Muscle layer of colon (tissue), 2 donors: ENCODE measurements around the gene BLM.

Experiments used
- H3K27ac ChIP-seq: one replicate; pipeline ENCODE4 v1.7.0; 2013; ENCODE audit warnings: low read depth, mild to moderate bottlenecking, low read length, moderate library complexity
- H3K27me3 ChIP-seq, 2 donors: one replicate each; pipeline ENCODE4 v1.7.0; 2013; ENCODE audit warnings: low read length in 2 of 2, mild to moderate bottlenecking in 2 of 2; ENCODE audit not compliant: insufficient read depth in 2 of 2, control insufficient read depth in 1 of 2
- H3K36me3 ChIP-seq: one replicate; pipeline ENCODE4 v1.7.0; 2013; ENCODE audit warnings: mild to moderate bottlenecking, low read length; ENCODE audit not compliant: insufficient read depth
- H3K4me1 ChIP-seq: one replicate; pipeline ENCODE4 v1.7.0; 2013; ENCODE audit warnings: mild to moderate bottlenecking, low read length; ENCODE audit not compliant: insufficient read depth
- H3K4me3 ChIP-seq, 2 donors: one replicate each; pipeline ENCODE4 v1.7.0; 2013; ENCODE audit warnings: low read length in 2 of 2, low read depth in 1 of 2, mild to moderate bottlenecking in 1 of 2, moderate library complexity in 1 of 2
- H3K9ac ChIP-seq: one replicate; pipeline ENCODE4 v1.7.0; 2013; ENCODE audit warnings: low read length
- H3K9me3 ChIP-seq: one replicate; pipeline ENCODE4 v1.7.0; 2013; ENCODE audit warnings: mild to moderate bottlenecking, low read length
- donor health status: abdominal sarcoma.
- donor health status: Adenocarcinoma of cecum.

The BLM gene

GRCh38 chr15:90697175-90697574, 20.0 kb upstream of the BLM start:
- H3K27ac ChIP-seq, result no peak overlapping the region
- no peaks in the 10 kb centered on the region for H3K9me3 ChIP-seq
- H3K27me3 ChIP-seq, result no peaks in the 10 kb centered on the region
- no peaks in the 10 kb centered on the region for H3K4me1 ChIP-seq
- H3K9ac ChIP-seq, result no peak overlapping the region
- no peak overlapping the region for H3K4me3 ChIP-seq
- no peaks in the 10 kb centered on the region for H3K36me3 ChIP-seq

DNA sequence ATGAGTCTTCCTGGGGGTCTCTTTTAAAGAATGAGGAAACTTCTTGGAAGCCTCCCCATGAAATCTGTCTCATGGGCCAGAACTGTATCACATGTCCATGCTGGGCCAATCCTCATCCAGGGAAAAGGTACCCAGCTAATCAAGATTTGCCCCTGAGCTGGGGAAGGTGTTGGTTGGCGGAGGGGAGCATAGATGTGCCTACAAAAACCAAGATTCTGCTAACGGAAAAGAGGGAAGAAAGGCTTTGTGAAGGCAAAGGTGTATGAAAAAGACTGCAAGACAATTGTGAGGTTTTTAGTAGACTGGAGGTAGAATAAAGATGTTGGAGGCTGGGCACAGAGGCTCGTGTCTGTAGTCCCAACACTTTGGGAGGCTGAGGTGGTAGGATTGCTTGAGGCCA, 18.5 kb upstream of the BLM start:
- Histone ChIP-seq H3K4me1 (no peaks in the 10 kb centered on the region), H3K27me3 (no peaks in the 10 kb centered on the region), H3K9me3 (no peaks in the 10 kb centered on the region), H3K9ac (no peak overlapping the region), H3K27ac (no peak overlapping the region), H3K36me3 (no peaks in the 10 kb centered on the region), H3K4me3 (no peak overlapping the region)

DNA sequence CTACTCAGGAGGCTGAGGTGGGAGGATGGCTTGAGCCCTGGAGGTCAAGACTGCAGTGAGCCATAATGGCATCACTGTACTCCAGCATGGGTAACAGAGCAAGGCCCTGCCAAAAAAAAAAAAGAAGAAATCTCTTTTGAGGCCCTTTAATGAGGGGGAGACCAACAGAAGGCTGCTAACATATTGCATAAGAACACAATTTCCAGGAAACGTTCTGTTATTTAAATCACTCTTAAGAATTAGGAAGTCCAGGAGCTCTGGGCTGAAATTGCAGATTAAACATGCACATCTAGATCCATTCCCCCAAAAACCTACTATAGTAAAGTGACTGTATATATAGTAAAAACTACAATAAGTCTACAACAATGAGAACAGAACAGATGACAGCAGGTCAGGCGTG, 16.1 kb upstream of the BLM start:
- Histone ChIP-seq H3K9me3 (no peaks in the 10 kb centered on the region), H3K4me1 (no peaks in the 10 kb centered on the region), H3K27ac (no peak overlapping the region), H3K36me3 (no peaks in the 10 kb centered on the region), H3K4me3 (no peak overlapping the region), H3K9ac (no peak overlapping the region), H3K27me3 (no peaks in the 10 kb centered on the region)

DNA sequence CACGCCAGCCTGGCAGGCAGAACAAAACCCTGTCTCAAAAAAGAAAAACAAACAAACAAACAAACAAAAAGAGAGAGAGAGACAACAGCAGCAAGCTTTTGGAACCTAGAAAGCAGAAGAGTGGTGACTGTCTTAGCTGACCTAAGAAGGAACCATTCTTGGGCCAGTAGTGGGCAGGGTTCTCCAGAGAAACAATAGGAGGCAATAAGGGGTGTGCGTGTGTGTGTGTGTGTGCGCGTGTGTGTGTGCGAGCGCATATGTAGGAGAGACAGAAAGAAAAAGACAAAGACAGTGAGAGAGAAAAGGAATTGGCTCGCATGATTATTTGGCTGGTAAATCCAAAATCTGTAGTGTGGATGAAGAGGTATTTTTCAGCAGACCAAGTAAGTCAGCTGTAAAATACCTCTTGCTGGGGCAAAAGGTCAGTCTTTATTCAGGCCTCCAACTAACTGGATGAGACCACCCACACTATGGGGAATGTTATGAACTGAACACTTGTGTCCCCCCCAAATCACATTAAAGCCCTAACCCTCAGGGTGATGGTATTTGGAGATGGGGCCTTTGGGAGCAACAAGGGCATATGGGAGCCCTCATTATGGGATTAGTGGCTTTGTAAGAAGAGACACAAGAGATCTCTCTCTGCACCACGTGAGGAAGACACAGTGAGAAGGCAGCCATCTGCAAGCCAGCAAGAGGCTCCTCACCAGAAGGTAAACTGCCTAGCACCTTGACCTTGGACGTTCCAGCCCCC, 15.1 kb upstream of the BLM start:
- Histone ChIP-seq H3K4me1 (no peaks in the 10 kb centered on the region), H3K27ac (no peak overlapping the region), H3K27me3 (no peaks in the 10 kb centered on the region), H3K9ac (no peak overlapping the region), H3K9me3 (no peaks in the 10 kb centered on the region), H3K36me3 (no peaks in the 10 kb centered on the region), H3K4me3 (no peak overlapping the region)

DNA sequence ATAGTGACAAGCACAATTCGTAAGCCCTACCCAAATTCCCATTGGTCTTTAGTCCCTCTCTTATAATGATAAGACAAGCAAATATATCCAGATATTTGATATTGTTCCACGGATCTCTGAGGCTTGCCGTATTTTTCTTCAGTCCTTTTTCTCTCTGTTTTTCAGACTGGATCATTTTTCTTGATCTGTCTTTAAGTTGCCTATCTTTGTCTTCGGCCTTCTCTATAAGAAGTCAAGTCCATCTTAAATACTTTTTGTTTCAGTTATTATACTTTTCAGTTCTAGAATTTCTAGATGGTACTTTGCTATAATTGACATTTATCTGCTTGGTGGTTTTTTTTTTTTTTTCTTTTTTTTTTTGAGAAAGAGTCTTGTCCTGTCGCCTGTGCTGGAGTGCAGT, 13.7 kb upstream of the BLM start:
- Histone ChIP-seq H3K27me3 (no peaks in the 10 kb centered on the region), H3K9ac (no peak overlapping the region), H3K4me1 (no peaks in the 10 kb centered on the region), H3K9me3 (no peaks in the 10 kb centered on the region), H3K4me3 (no peak overlapping the region), H3K27ac (no peak overlapping the region), H3K36me3 (no peaks in the 10 kb centered on the region)

DNA sequence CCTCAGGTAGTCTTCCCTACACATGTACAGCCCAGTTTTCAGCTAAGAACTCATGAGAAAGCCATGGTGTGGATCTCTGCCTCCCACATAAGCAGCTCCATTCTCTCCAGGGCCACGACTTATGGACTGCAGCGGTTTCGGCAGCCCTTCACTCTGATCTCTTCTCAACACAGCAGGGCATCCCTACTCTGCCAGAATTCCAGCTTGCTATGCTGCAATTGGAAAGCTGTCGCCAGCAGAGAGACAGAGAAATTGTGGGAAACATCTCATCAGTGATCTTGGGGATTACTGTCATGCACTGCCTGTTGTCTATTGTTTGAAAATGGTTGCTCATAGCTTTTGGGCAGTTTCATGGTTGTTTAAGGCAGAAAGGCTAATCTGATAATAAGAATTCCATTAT, 11.9 kb upstream of the BLM start:
- H3K27me3 ChIP-seq, result no peaks in the 10 kb centered on the region
- H3K36me3 ChIP-seq, result no peaks in the 10 kb centered on the region
- no peaks in the 10 kb centered on the region for H3K9me3 ChIP-seq
- no peaks in the 10 kb centered on the region for H3K4me1 ChIP-seq
- H3K9ac ChIP-seq, result no peak overlapping the region
- H3K27ac ChIP-seq, result no peak overlapping the region
- no peak overlapping the region for H3K4me3 ChIP-seq

GRCh38 chr15:90706394-90707327, 10.5 kb upstream of the BLM start:
- H3K36me3 ChIP-seq, result no peaks in the 10 kb centered on the region
- no peak overlapping the region for H3K27ac ChIP-seq
- H3K4me1 ChIP-seq, result no peaks in the 10 kb centered on the region
- no peak overlapping the region for H3K9ac ChIP-seq
- no peak overlapping the region for H3K4me3 ChIP-seq
- no peaks in the 10 kb centered on the region for H3K9me3 ChIP-seq
- H3K27me3 ChIP-seq, result no peaks in the 10 kb centered on the region

GRCh38 chr15:90707489-90707888, 9.7 kb upstream of the BLM start:
- H3K27me3 ChIP-seq, result no peaks in the 10 kb centered on the region
- no peak overlapping the region for H3K9ac ChIP-seq
- H3K9me3 ChIP-seq, result no peaks in the 10 kb centered on the region
- H3K4me3 ChIP-seq, result no peak overlapping the region
- H3K27ac ChIP-seq, result no peak overlapping the region
- H3K4me1 ChIP-seq, result no peaks in the 10 kb centered on the region
- no peaks in the 10 kb centered on the region for H3K36me3 ChIP-seq

DNA sequence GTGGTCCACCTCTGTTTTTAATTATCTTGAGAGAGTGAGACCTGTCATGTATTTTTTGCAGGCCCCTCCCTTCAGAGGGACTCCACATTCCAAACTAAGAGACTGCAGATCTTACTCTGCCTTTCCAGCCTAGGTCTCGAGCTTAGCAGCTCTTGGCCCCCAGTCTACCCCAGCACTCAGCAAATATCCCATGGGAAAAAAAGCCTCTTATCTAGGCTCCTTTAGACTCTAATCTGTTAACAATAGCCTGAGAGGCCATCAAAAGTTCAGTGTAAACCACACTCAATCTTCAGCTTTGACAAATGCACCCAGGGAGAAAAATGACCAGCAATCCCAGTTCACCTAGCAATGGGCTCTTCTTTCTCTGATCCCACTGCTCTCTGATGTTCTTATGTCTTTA, 8.6 kb upstream of the BLM start:
- Histone ChIP-seq H3K4me3 (no peak overlapping the region), H3K9ac (no peak overlapping the region), H3K36me3 (no peaks in the 10 kb centered on the region)

GRCh38 chr15:90709278-90709677, 7.9 kb upstream of the BLM start:
- no peak overlapping the region for H3K27ac ChIP-seq
- no peaks in the 10 kb centered on the region for H3K4me1 ChIP-seq
- H3K9me3 ChIP-seq, result no peaks in the 10 kb centered on the region
- no peak overlapping the region for H3K4me3 ChIP-seq
- H3K27me3 ChIP-seq, result no peaks in the 10 kb centered on the region
- H3K9ac ChIP-seq, result no peak overlapping the region
- H3K36me3 ChIP-seq, result no peaks in the 10 kb centered on the region

More for the DNA sequence above, 8.6 kb upstream of the BLM start:
- Histone ChIP-seq H3K9me3 (no peaks in the 10 kb centered on the region), H3K27me3 (no peaks in the 10 kb centered on the region), H3K4me1 (no peaks in the 10 kb centered on the region), H3K27ac (no peak overlapping the region)

- H3K4me1 ChIP-seq, result no peaks in the 10 kb centered on the region
- H3K9ac ChIP-seq, result no peak overlapping the region
- H3K4me3 ChIP-seq, result no peak overlapping the region
- H3K27ac ChIP-seq, result no peak overlapping the region
- no peaks in the 10 kb centered on the region for H3K9me3 ChIP-seq
- no peaks in the 10 kb centered on the region for H3K36me3 ChIP-seq
- no peaks in the 10 kb centered on the region for H3K27me3 ChIP-seq
Measured at GRCh38 chr15:90710436-90711027, 6.6 kb upstream of the BLM start.
